SW480 (cell line): ENCODE data around the gene U2AF2.
A peak's percentile ranks its signal among the peaks of the same experiment; 100 is the strongest.

Experiments used
- DNase-seq: peaks from one replicate; pipeline ENCODE4 v3.0.0-alpha.2; 2016; ENCODE audit warnings: low spot score

U2AF2 gene

DNA sequence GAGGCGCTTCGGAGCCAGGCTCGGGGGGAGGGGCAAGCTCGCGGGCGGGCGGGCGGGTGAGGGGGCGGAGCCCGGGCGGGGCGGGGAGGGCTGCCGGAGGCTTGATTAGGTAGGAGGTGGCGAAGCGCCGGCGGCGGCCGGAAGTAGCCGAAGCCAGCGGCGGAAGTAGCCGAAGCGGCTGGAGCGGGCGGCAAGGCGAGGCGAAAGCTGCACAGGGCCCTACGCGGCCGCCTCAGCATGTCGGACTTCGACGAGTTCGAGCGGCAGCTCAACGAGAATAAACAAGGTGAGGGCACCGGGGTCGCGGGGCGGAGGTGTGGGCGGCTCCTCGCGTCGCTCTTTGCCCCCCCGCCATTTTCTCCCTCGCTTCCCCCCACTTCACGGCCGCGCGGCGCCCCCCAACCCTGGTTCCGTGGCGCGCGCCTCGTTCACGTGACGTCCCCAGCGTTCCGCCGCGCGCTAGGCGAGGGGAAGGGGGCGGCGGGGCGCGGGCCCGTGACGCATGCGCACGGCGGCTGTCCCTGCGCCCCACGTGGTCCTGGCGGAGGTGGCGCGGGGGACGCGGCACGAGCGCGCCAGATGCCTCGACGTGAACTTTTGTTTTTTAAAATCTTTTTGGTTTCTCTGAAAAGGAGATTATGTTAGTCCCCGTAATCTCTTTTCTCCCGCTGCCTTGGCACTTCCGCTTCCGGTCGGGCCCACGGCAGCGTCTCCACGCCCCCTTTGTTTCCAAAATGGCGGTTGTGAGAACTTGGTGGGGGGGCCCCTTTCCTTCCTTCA lies at the start of gene U2AF2:
Gene U2AF2, plus strand, starts transcription at position 168 of the 780 bp plus-strand sequence. Its CDS starts 70 bp downstream, at position 238.
- peak; percentile 96 for DNase-seq

DNA sequence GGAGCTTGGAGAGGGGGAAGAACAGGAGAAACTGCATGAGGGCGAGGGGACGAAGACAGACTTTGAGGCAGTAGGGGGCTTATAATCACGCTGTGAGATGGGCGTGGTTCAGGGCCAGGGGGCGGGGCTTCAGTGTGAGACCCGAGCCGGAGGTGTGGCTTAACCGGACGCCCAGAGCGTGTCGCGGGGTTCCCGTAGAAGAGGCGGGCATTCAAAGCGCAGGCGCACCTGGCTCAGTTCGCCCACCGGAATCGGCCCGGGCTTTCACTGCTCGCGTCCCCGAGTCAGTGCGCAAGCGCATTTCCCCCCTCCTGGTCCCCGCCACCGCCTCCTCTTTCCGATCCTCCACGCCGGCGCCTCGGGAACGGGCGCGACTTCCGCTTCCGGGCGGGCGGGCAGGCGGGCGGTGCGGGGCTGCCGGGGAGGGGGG lies 49.6 kb upstream of the U2AF2 start:
- DNase-seq, result peak; percentile 99

GRCh38 chr19:55605637-55606470 lies 49.0 kb upstream of the U2AF2 start, which contains the start of gene ZNF865:
Gene ZNF865, plus strand, starts transcription at chr19:55605647. Its CDS starts 7,972 bp downstream, at chr19:55613619.
- DNase-seq, result peak; percentile 93

- DNase-seq, result no peak
Measured at GRCh38 chr19:55606471-55606787, 48.4 kb upstream of the U2AF2 start.

- no peak for DNase-seq
Measured at GRCh38 chr19:55606817-55607216, 48.0 kb upstream of the U2AF2 start.

DNA sequence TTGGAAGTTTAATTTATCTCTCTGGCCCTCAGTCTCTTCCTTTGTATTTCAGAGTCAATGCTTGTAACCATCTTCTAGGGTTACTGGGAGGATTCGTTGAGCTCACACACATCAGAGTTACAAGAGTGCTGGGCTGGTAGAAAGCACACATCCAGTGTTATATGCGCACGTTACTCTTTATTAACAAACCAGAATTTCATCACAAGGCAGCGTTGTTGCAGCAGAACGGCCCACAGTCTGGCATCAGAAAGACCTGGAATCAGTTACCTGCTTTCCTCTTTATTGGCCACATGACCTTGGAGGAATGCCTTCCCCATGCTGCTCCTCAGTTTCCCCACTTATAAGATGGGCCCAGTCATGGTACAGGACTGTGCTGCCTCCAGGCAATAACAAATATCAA lies 45.5 kb upstream of the U2AF2 start:
- no peak for DNase-seq

GRCh38 chr19:55611300-55611982 lies 43.4 kb upstream of the U2AF2 start:
- no peak for DNase-seq

DNA sequence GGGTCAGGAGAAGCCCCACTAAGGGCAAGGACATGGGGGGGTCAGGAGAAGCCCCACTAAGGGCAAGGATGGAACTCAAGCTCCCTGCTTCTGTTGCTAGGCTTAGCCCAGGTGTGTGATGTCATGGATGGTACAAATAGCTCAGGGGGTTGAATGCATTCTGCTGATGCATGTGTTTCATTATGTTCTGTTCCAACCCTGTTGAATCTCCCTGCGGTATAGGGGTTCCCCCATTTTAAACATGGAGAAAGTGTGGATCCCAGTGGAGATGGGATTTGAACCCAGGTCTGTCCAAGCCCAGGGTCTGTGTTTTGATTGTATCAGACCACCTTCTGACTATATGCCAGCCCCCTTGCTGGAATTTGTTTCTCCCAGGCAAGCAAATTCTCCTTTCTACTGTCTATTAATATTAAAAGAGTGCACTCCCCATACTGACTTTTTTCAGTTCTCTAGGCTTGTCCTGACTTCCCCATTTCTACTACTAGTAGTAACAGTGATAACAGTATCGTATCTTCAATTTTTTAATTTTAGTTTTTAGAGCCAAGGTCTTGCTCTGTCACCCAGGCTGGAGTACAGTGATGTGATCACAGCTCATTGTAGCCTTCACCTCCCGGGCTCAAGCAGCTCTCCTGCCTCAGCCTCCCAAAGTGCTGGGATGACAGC lies 42.7 kb upstream of the U2AF2 start:
- no peak for DNase-seq

DNA sequence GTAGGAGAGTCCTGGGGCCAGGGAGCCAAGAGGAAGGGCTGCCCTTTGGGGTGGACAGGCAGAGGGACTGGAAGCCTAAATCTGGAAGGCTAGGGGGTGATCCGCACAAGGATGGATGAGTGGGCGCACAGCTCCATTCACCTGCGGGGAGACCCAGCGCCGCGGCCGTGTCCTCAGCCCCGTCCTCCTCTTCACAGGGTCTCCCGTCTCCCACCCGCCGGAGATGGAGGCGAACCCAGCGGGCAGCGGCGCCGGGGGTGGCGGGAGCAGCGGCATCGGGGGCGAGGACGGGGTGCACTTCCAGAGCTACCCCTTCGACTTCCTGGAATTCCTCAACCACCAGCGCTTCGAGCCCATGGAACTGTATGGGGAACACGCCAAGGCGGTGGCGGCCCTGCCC lies 41.4 kb upstream of the U2AF2 start:
- no peak for DNase-seq

DNA sequence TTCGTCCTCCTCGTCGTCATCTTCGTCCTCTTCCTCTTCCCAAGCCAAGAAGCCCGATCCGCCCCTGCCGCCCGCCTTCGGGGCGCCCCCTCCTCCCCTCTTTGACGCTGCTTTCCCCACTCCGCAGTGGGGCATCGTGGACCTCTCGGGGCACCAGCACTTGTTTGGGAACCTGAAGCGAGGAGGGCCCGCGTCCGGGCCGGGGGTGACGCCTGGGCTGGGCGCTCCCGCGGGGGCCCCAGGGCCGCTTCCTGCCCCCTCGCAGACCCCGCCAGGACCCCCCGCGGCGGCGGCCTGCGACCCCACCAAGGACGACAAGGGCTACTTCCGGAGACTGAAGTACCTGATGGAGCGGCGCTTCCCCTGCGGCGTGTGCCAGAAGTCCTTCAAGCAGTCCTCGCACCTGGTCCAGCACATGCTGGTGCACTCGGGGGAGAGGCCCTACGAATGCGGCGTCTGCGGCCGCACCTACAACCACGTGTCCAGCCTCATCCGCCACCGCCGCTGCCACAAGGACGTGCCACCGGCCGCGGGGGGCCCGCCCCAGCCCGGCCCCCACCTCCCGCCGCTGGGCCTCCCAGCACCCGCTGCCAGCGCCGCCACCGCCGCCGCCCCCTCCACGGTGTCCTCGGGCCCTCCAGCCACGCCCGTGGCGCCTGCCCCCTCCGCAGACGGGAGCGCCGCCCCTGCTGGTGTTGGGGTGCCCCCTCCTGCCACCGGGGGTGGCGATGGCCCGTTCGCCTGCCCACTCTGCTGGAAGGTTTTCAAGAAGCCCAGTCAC lies 40.7 kb upstream of the U2AF2 start:
- DNase-seq, result no peak

DNA sequence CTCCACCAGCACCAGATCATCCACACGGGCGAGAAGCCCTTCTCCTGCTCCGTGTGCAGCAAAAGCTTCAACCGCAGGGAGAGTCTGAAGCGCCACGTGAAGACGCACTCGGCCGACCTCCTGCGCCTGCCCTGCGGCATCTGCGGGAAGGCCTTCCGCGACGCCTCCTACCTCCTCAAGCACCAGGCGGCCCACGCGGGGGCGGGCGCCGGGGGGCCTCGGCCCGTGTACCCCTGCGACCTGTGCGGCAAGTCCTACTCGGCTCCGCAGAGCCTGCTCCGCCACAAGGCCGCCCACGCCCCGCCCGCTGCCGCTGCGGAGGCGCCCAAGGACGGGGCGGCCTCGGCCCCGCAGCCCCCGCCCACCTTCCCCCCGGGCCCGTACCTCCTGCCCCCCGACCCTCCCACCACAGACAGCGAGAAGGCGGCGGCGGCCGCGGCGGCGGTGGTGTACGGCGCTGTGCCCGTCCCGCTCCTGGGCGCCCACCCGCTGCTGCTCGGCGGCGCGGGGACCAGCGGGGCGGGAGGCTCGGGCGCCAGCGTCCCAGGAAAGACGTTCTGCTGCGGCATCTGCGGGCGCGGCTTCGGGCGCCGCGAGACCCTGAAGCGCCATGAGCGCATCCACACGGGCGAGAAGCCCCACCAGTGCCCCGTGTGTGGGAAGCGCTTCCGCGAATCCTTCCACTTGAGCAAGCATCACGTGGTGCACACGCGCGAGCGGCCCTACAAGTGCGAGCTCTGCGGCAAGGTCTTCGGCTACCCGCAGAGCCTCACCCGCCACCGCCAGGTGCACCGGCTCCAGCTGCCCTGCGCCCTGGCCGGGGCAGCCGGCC lies 39.9 kb upstream of the U2AF2 start:
- no peak for DNase-seq

- DNase-seq, result no peak
Measured at GRCh38 chr19:55615543-55616394, 39.1 kb upstream of the U2AF2 start.

DNA sequence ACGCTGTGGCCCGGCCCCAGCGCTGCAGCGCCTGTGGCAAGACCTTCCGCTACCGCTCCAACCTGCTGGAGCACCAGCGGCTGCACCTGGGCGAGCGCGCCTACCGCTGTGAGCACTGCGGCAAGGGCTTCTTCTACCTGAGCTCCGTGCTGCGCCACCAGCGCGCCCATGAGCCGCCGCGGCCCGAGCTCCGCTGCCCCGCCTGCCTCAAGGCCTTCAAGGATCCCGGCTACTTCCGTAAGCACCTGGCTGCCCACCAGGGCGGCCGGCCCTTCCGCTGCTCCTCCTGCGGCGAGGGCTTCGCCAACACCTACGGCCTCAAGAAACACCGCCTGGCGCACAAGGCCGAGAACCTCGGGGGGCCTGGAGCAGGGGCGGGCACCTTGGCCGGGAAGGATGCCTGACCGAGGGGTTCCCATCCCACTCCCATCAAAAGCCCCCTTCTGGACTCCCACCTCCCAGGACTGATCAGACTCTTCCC lies 38.4 kb upstream of the U2AF2 start:
- no peak for DNase-seq

DNA sequence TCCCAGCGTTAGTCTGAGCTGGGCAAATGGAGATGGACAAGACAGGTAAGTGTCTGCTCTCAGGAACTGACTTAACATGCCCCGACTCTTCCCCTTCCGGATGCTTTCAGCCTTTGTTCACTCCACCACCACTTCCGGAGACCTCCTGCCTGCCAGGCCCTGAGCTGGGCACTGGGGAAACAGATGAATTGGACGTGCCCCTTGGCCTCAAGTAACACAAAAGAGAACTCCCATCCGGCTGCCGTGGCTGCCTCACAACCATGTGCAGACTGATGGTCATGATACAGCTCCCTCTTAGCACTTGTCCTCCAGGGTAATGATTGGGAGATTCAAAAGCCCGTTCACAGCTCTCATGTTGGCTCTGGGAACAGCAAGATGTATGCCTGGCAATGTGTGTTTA lies 37.4 kb upstream of the U2AF2 start:
- DNase-seq, result no peak

DNA sequence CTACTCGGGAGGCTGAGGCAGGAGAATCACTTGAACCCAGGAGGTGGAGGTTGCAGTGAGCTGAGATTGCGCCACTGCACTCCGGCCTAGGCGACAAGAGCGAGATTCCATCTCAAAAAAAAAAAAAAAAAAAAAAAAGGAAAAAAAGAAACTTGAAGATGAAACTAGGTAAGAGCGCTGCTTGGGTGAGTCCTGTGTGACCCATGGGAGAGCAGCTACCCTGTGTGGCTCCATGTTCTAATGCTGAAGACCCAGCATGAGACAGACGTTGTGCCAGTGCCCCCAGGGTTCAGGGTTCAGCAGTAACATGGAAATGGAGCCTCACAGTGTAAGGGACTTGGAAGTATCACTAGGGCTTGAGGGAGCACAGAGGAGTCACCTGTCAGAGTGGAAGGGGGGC lies 36.4 kb upstream of the U2AF2 start:
- DNase-seq, result no peak

DNA sequence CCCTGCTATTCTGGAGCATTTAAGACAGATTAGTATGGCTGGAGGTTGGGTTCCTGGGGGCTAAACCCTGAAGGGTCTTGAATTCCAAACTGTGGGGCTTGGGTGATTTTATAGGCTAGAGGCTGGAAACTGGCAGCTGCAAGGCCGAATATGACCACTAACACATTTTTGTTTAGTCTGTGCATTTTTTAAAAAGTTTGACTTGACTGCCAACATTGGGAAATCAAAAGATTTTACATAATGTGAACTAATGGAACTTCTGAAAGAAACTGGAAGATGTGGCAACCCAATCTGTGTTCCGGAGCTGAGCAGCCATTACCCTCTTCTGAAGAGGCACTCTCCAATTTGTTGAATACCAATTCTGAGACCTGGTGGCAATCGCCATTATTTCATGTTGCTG lies 35.5 kb upstream of the U2AF2 start:
- DNase-seq, result no peak

GRCh38 chr19:55620410-55621204 lies 34.2 kb upstream of the U2AF2 start:
- DNase-seq, result no peak

DNA sequence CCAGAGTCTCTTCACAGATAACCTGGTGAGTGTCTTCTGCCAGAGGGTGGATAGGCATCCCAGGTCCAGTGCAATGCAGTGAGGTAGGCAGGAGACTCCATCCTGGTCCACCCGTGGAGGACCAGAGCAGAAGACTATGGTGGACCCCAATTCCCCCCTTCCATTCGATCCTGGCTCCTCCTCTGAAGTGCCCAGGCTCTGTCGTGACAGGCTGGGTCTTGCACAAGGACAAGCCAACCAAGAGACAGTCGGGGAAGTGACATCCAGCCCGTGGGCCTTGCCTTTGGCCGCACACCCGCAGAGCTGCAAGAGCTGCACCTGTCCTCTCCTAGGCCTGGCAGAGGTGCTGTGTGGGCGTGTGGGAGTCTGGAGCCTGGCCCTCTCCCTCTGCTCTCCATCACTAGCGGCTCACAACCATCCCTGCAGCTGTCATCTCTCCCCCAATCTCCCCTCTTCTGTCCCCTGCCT lies 33.6 kb upstream of the U2AF2 start:
- DNase-seq, result no peak
